Measurements from ENCODE around the gene SMTN. TPM values are rescaled to one million over a fixed set of nuclear protein-coding genes. Genes with fewer than 3 reads are reported as not detected.

The SMTN gene
- total RNA-seq, 1 donor from 2014 or later, result 44.8 TPM

DNA sequence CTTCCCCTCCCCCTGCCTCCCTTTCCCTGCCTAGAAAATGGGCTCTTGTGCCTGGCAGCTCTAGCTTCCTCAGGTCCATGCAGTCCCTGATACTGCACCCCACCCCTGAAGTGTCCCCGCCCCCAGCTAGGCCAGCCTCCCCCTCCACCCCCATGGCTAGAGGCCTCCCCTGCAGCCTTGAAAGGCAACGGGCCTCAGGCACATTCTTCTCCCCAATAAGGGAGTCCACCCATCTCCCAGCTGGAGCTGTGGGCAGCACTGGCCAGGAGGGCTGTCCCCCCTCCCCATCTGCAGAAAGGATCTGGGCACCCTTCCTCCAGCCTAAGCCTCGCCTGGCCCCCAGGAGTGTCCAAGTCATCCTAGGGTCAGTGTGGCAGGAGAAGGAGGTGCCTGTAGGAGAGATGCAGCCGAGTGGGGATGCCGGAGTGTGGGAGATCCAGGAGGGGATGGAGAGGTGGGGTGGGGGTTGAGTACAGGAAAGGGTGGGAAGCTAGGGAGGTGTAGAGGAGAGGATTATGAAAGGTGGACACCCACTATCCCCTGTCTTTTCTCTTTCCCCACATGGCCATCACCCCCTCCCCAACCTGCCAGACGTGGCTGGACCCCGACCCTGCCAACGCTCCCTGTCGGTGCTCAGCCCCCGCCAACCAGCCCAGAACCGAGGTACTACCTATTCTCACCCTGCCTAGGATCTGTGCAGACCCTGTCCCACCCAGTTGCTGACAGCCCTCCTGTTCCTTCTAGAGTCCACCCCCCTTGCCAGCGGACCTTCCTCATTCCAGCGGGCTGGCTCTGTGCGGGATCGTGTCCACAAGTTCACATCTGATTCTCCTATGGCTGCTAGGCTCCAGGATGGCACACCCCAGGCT lies 9.3 kb downstream of the SMTN start:
- Histone ChIP-seq H3K4me3 (no peak overlapping the region), H3K27ac (no peak overlapping the region), H3K9me3 (no peaks in the 10 kb centered on the region), H3K27me3 (ENCODE audit: low read depth) (no peaks in the 10 kb centered on the region), H3K36me3 (peaks cover 79% of the 10 kb centered on the region), H3K4me1 (peaks cover 17% of the 10 kb centered on the region)
- TF ChIP-seq, protein P1, sequence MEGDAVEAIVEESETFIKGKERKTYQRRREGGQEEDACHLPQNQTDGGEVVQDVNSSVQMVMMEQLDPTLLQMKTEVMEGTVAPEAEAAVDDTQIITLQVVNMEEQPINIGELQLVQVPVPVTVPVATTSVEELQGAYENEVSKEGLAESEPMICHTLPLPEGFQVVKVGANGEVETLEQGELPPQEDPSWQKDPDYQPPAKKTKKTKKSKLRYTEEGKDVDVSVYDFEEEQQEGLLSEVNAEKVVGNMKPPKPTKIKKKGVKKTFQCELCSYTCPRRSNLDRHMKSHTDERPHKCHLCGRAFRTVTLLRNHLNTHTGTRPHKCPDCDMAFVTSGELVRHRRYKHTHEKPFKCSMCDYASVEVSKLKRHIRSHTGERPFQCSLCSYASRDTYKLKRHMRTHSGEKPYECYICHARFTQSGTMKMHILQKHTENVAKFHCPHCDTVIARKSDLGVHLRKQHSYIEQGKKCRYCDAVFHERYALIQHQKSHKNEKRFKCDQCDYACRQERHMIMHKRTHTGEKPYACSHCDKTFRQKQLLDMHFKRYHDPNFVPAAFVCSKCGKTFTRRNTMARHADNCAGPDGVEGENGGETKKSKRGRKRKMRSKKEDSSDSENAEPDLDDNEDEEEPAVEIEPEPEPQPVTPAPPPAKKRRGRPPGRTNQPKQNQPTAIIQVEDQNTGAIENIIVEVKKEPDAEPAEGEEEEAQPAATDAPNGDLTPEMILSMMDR (IDR thresholded peaks at IDR 0.05), result no peak
- ATAC-seq (no peak), DNase-seq (no peak)
- intact Hi-C loops (cut with DNase I), result no loop called here

DNA sequence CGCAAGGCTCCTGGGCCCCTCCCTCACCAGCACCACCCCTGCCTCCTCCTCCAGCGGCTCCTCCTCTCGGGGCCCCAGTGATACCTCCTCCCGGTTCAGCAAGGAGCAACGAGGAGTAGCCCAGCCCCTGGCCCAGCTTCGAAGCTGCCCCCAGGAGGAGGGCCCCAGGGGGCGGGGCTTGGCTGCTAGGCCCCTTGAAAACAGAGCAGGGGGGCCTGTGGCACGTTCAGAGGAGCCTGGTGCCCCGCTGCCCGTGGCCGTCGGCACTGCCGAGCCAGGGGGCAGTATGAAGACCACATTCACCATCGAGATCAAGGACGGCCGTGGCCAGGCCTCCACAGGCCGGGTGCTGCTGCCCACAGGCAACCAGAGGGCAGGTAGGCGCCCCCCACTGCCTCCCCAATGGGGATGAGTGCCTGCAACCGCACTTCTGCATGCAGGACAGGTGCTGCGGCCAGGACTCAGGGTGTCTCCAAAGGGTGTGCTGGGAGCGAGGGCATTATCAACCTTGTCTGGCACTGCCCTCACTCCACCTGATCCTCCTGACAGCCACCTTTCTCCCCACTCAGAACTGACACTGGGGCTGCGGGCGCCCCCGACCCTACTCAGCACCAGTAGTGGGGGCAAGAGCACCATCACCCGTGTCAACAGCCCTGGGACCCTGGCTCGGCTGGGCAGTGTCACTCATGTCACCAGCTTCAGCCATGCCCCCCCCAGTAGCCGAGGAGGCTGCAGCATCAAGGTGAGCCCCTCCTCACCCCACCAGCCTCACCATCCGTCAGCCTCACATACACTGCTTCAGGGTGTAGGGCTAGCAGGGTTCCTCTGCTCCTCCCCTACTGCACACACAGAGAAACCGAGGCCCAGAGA lies 10.2 kb downstream of the SMTN start:
- no peak overlapping the region for H3K27ac ChIP-seq
- DNase-seq, result no peak
- ATAC-seq, result no peak

DNA sequence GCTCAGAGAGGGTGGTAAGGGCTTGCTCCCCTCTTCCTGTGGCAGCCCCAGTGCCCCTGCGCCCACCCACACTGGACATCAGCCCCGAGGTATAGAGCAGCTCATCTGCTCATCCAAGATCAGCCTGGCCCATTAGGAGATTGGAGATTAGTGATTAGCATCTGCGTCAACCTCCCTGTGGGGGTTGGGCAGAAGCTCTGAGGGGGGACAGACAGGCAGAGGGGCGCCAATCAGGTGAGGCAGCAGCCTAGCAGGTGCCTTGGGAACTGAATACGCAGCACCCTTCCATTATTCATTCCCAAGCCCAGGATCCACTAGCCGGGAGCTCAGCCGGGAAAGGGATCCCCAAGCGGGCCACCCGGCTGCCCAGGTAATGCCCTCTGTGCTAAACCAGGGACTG lies 11.0 kb downstream of the SMTN start:
- Histone ChIP-seq H3K27ac (no peak overlapping the region), H3K4me1 (peaks cover under 1% of the 10 kb centered on the region), H3K4me3 (no peak overlapping the region), H3K9me3 (no peaks in the 10 kb centered on the region), H3K36me3 (peaks cover 93% of the 10 kb centered on the region), H3K27me3 (ENCODE audit: low read depth) (no peaks in the 10 kb centered on the region)
- DNase-seq (no peak), ATAC-seq (no peak)
- intact Hi-C loops (cut with DNase I), result no loop called here
- TF ChIP-seq, protein P1 (IDR thresholded peaks at IDR 0.05), result no peak

More for the DNA sequence above, 10.2 kb downstream of the SMTN start:
- peaks cover 9% of the 10 kb centered on the region for H3K4me1 ChIP-seq
- intact Hi-C loops (cut with DNase I), result no loop called here
- H3K27me3 ChIP-seq (ENCODE audit: low read depth), result no peaks in the 10 kb centered on the region
- H3K9me3 ChIP-seq, result no peaks in the 10 kb centered on the region
- TF ChIP-seq, protein P1 (IDR thresholded peaks at IDR 0.05), result no peak
- peaks cover 88% of the 10 kb centered on the region for H3K36me3 ChIP-seq
- H3K4me3 ChIP-seq, result no peak overlapping the region

DNA sequence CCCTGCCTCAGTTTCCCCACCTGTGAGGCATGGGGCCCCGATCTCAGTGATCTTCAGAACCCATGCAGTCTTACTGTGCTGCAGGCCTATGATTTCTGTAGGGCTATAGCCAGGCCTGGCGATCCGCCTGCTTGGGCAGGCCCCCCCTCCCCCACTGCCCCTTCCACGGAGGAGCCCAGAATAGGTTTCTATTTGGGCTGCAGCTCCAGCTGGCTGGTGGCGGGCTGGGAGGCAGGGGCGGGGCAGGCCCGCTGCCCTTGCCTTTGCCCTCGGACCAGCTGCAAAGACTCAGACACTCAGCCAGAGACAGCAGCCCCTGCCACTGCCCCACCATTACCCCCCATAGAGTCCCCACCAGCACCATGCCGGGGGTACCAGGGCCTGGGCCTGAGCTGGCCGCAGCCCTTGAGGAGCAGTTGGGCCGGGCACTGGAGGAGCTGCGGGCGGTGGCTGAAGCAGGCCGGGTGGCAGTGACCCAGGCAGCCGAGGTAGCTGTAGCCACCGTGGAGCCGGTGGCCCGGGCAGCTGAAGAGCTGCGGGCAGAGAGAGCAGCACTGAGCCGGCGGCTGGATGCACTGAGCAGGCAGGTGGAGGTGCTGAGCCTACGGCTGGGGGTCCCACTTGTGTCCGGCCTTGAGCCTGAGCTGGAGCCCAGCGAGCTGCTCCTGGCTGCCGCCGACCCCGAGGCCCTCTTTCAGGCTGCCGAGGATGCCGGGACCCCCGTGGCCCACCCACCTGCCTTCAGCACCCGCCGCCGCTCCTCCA lies 12.2 kb downstream of the SMTN start:
- no peak for ATAC-seq
- Histone ChIP-seq H3K27ac (no peak overlapping the region), H3K9me3 (no peaks in the 10 kb centered on the region), H3K4me3 (no peak overlapping the region), H3K36me3 (peaks cover 100% of the 10 kb centered on the region), H3K27me3 (ENCODE audit: low read depth) (no peaks in the 10 kb centered on the region), H3K4me1 (no peaks in the 10 kb centered on the region)
- DNase-seq, result no peak
- intact Hi-C loops (cut with DNase I), result no loop called here
- TF ChIP-seq, protein P1 (IDR thresholded peaks at IDR 0.05), result no peak

DNA sequence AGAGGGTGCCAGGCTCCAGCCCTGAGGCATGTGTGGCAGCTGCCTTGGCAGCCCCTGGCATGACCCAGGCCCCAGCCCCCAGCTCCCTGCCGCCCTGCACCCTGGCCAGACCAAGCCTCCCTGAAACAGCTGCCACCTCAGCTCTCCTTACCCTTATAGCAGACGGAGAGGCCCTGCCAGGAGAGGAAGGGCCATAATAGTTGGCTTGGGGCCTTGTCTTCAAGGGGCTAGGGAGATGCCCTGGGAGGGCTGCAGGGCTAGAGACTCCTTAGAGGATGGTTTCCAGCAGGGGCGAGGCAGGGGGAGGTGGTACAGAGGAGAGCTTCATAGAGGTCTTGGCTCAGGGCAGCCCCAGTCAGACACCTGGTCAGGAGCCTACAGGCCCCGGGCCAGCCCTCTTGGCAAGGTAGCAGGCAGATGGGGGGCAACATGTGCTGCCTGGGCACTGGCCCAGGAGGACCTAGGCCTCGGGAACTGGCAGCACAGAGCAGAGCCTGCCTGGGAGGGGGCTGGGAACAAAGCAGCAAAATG lies 13.0 kb downstream of the SMTN start:
- DNase-seq (no peak), ATAC-seq (no peak)
- intact Hi-C loops (cut with DNase I), result no loop called here
- TF ChIP-seq, protein P1 (IDR thresholded peaks at IDR 0.05), result no peak
- no peaks in the 10 kb centered on the region for H3K4me1 ChIP-seq
- H3K27me3 ChIP-seq (ENCODE audit: low read depth), result no peaks in the 10 kb centered on the region
- H3K27ac ChIP-seq, result no peak overlapping the region
- H3K9me3 ChIP-seq, result no peaks in the 10 kb centered on the region
- H3K36me3 ChIP-seq, result peaks cover 100% of the 10 kb centered on the region
- H3K4me3 ChIP-seq, result no peak overlapping the region
